Measurements from ENCODE around the gene ZNF544. TPM values are rescaled to one million over a fixed set of nuclear protein-coding genes. Genes with fewer than 3 reads are reported as not detected.
A peak's percentile ranks its signal among the peaks of the same experiment; 100 is the strongest.
"Not testable (repeated sequence)": the region's sequence is repeated elsewhere in the genome, so short reads cannot be mapped to it uniquely, and the experiment has no call there.

ZNF544 gene
- total RNA-seq, 1 donor: 35.6 TPM

DNA sequence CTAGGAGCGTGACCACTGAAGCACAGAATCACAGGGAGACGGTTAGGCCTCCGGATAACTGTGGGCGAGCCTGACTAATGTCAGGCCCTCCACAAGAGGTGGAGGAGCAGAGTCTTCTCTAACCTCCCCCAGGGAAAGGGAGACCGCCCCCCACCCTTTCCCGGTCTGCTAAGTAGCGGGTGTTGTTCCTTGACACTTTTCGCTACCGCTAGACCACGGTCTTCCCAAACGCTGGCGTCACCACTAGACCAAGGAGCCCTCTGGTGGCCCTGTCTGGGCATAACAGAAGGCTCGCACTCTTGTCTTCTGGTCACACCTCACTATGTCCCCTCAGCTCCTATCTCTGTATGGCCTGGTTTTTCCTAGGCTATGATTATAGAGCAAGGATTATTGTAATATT is 82.0 kb downstream of the ZNF544 start:
- DNase-seq (ENCODE audit: low read depth); H3K4me3 ChIP-seq (ENCODE audit: low read depth, low read length): not testable (repeated sequence)
- peak; percentile 12 for TF ChIP-seq CTCF (IDR thresholded peaks at IDR 0.05; ENCODE audit: insufficient read depth, low read length)

DNA sequence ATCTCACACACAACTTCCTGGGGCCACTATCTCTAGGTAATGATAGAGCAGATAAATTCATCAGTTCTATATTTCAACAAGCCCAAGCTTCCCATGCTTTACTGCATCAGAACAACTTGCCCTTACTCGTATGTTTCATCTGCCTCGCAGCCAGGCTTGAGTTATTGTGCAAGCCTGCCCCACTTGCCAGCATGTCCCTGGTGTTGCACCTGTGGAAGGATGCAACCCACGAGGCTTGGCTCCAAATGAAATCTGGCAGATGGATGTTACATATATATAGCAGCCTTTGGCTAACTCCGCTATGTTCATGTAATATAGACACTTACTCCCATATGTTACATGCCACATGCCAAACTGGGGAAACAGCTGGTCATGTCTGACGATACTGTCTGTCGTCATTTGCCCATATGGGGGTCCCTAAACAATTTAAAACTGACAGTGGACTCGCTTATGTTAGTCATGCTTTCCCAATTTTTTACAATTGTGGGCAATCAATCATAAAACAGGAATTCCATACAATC is 82.7 kb downstream of the ZNF544 start:
- no peak for DNase-seq (ENCODE audit: low read depth)
- TF ChIP-seq CTCF (IDR thresholded peaks at IDR 0.05; ENCODE audit: insufficient read depth, low read length): no peak
- H3K4me3 ChIP-seq (ENCODE audit: low read depth, low read length): no peak overlapping the region

Other genes with a start within 250 kb of the ZNF544 start
- 17.9 and 33.8 TPM in 2 replicates for gene ZNF606, start 226.1 kb upstream of the ZNF544 start, total RNA-seq (ENCODE audit: low replicate concordance)
- gene ZSCAN1, start 194.9 kb upstream of the ZNF544 start, total RNA-seq (ENCODE audit: low replicate concordance): not detected in 2 replicates
- gene ZNF135, start 169.6 kb upstream of the ZNF544 start, total RNA-seq (ENCODE audit: low replicate concordance): 2.2 and 4.3 TPM in 2 replicates
- 7.6 and 50.7 TPM in 2 replicates for gene ZSCAN18, start 130.7 kb upstream of the ZNF544 start, total RNA-seq (ENCODE audit: low replicate concordance)
- 8.7 and 13.6 TPM in 2 replicates for gene ZNF329, start 78.1 kb upstream of the ZNF544 start, total RNA-seq (ENCODE audit: low replicate concordance)
- 14.7 and 15.6 TPM in 2 replicates for gene ZNF274, start 45.9 kb upstream of the ZNF544 start, total RNA-seq (ENCODE audit: low replicate concordance)
- gene ZNF8, start 50.0 kb downstream of the ZNF544 start, total RNA-seq (ENCODE audit: low replicate concordance): 5.1 and 7.6 TPM in 2 replicates
- 33.2 and 41.1 TPM in 2 replicates for gene ERVK3-1, start 76.5 kb downstream of the ZNF544 start, total RNA-seq (ENCODE audit: low replicate concordance)
- gene ZSCAN22, start 98.1 kb downstream of the ZNF544 start, total RNA-seq (ENCODE audit: low replicate concordance): 2.9 and 4.1 TPM in 2 replicates
- 6.8 TPM in 1 of 2 replicates, not detected in the other for gene A1BG, start 124.6 kb downstream of the ZNF544 start, total RNA-seq (ENCODE audit: low replicate concordance)
- gene ZNF497, start 133.8 kb downstream of the ZNF544 start, total RNA-seq (ENCODE audit: low replicate concordance): 0.98 and 1.1 TPM in 2 replicates
- 2.6 and 3.4 TPM in 2 replicates for gene ZNF837, start 152.1 kb downstream of the ZNF544 start, total RNA-seq (ENCODE audit: low replicate concordance)
- gene RPS5, start 158.4 kb downstream of the ZNF544 start, total RNA-seq (ENCODE audit: low replicate concordance): 178 and 1,453 TPM in 2 replicates
- not detected in 2 replicates for gene RNF225, start 166.7 kb downstream of the ZNF544 start, total RNA-seq (ENCODE audit: low replicate concordance)
- 14.4 and 17.1 TPM in 2 replicates for gene ZNF584, start 179.7 kb downstream of the ZNF544 start, total RNA-seq (ENCODE audit: low replicate concordance)
- gene ZNF132, start 211.2 kb downstream of the ZNF544 start, total RNA-seq (ENCODE audit: low replicate concordance): 9.2 and 10.8 TPM in 2 replicates
- 9.2 and 9.5 TPM in 2 replicates for gene ZNF324B, start 222.7 kb downstream of the ZNF544 start, total RNA-seq (ENCODE audit: low replicate concordance)
- 9.2 and 18.4 TPM in 2 replicates for gene ZNF324, start 238.2 kb downstream of the ZNF544 start, total RNA-seq (ENCODE audit: low replicate concordance)
- gene ZNF446, start 247.4 kb downstream of the ZNF544 start, total RNA-seq (ENCODE audit: low replicate concordance): 6.7 and 7.5 TPM in 2 replicates